ENCODE data around the gene ANTXR2. TPM values are rescaled to one million over a fixed set of nuclear protein-coding genes. Genes with fewer than 3 reads are reported as not detected.

ANTXR2 gene
- total and polyA plus RNA-seq, 2 of the 13 experiments (the other 11 are each of a cell fraction or from before 2014, with no cell fraction given) = 4.6 to 14.5 TPM

DNA sequence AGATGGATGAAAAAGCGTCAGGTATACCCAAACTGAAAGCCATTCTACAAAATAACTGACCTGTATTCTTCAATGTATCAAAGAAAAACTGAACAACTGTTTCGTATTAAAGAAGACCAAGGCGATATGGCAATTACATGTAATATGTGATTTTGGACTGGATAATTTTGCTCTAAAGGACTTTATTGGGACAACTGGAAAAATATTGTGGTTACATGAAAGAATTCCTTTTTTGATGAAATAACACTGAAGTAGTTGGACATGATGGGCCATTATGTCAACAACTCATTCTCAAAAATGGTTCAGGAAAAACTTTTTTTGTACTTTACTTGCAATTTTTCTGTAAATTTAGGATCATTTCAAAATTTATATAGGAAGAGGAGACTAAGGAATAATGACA lies 12.1 kb upstream of the ANTXR2 start:
- WGBS (ENCODE audit: low lambda C conversion rate) = 3% methylated on average over 3 of the region's 3 CpGs
- Histone ChIP-seq H3K27me3 (ENCODE audit: control insufficient read depth in 1 of 2, insufficient read depth in 2 of 2, low read length in 2 of 2) (no peaks in the 10 kb centered on the region; a peak in 1 of 5 replicates), H3K4me3 (replicated peaks in 1 of 3; ENCODE audit: insufficient read depth in 1 of 3, low read depth in 2 of 3, low read length in 3 of 3) (no peak overlapping the region), H3K9me3 (ENCODE audit: low read length) (no peaks in the 10 kb centered on the region), H3K9ac (ENCODE audit: insufficient read depth, low read depth, low read length) (no peak overlapping the region), H3K4me1 (ENCODE audit: insufficient read depth, low read length) (no peaks in the 10 kb centered on the region), H3K36me3 (replicated peaks in 1 of 2; ENCODE audit: control insufficient read depth in 1 of 2, insufficient read depth in 2 of 2, low read length in 2 of 2) (no peaks in the 10 kb centered on the region), H4K20me1 (ENCODE audit: insufficient read depth, low read length) (no peaks in the 10 kb centered on the region), H2AFZ (ENCODE audit: low read length) (no peak overlapping the region), H3K27ac (ENCODE audit: extremely low read length, insufficient read depth, low read length) (no peak overlapping the region), H3K79me2 (ENCODE audit: insufficient read depth, low read length) (no peaks in the 10 kb centered on the region), H3K4me2 (ENCODE audit: low read depth, low read length) (no peak overlapping the region)
- ATAC-seq (no peak), FAIRE-seq (no peak), DNase-seq (ENCODE audit: low spot score) (no peak)
- no TSS peak for BruUV-seq (replicated peaks)
- TF ChIP-seq ZNF530 (CRISPR knock-in tag; IDR thresholded peaks at IDR 0.05; ENCODE audit: low read depth) (no peak), ZSCAN22 (CRISPR knock-in tag; IDR thresholded peaks at IDR 0.05) (no peak), ZSCAN12 (CRISPR knock-in tag; IDR thresholded peaks at IDR 0.05) (no peak), ZNF138 (CRISPR knock-in tag; IDR thresholded peaks at IDR 0.05; ENCODE audit: low read depth) (no peak), NFKB2 (CRISPR knock-in tag; IDR thresholded peaks at IDR 0.05; ENCODE audit: borderline replicate concordance) (no peak), ZNF781 (CRISPR knock-in tag; IDR thresholded peaks at IDR 0.05; ENCODE audit: borderline replicate concordance, not compliant biosample characterization) (no peak)
- TF ChIP-seq, protein P1, sequence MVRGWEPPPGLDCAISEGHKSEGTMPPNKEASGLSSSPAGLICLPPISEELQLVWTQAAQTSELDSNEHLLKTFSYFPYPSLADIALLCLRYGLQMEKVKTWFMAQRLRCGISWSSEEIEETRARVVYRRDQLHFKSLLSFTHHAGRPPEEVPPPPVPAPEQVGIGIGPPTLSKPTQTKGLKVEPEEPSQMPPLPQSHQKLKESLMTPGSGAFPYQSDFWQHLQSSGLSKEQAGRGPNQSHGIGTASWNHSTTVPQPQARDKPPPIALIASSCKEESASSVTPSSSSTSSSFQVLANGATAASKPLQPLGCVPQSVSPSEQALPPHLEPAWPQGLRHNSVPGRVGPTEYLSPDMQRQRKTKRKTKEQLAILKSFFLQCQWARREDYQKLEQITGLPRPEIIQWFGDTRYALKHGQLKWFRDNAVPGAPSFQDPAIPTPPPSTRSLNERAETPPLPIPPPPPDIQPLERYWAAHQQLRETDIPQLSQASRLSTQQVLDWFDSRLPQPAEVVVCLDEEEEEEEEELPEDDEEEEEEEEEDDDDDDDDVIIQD (CRISPR knock-in tag; IDR thresholded peaks at IDR 0.05; ENCODE audit: low read depth) = no peak
- TF ChIP-seq, protein P2, sequence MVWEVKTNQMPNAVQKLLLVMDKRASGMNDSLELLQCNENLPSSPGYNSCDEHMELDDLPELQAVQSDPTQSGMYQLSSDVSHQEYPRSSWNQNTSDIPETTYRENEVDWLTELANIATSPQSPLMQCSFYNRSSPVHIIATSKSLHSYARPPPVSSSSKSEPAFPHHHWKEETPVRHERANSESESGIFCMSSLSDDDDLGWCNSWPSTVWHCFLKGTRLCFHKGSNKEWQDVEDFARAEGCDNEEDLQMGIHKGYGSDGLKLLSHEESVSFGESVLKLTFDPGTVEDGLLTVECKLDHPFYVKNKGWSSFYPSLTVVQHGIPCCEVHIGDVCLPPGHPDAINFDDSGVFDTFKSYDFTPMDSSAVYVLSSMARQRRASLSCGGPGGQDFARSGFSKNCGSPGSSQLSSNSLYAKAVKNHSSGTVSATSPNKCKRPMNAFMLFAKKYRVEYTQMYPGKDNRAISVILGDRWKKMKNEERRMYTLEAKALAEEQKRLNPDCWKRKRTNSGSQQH (CRISPR knock-in tag; IDR thresholded peaks at IDR 0.05; ENCODE audit: low read depth) = no peak
- TF ChIP-seq, protein P3, sequence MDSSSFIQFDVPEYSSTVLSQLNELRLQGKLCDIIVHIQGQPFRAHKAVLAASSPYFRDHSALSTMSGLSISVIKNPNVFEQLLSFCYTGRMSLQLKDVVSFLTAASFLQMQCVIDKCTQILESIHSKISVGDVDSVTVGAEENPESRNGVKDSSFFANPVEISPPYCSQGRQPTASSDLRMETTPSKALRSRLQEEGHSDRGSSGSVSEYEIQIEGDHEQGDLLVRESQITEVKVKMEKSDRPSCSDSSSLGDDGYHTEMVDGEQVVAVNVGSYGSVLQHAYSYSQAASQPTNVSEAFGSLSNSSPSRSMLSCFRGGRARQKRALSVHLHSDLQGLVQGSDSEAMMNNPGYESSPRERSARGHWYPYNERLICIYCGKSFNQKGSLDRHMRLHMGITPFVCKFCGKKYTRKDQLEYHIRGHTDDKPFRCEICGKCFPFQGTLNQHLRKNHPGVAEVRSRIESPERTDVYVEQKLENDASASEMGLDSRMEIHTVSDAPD (CRISPR knock-in tag; IDR thresholded peaks at IDR 0.05) = no peak
- in situ Hi-C loops (cut with HindIII; ENCODE audit: extremely low pct_ligation_motif_present, low pct_unique_long_range_greater_than_20kb) (no loop called here), intact Hi-C loops (cut with micrococcal nuclease; ENCODE audit: unreplicated experiment) (no loop called here)
- ChIA-PET POLR2A (no interaction called here), CTCF (ENCODE audit: low intra/inter-chr PET ratio, low total read pairs) (no interaction called here)

Measured in HepG2 (cell line).